ENCODE data around the gene PNLDC1.
"Not testable (repeated sequence)": the region's sequence is repeated elsewhere in the genome, so short reads cannot be mapped to it uniquely, and the experiment has no call there.

DNA sequence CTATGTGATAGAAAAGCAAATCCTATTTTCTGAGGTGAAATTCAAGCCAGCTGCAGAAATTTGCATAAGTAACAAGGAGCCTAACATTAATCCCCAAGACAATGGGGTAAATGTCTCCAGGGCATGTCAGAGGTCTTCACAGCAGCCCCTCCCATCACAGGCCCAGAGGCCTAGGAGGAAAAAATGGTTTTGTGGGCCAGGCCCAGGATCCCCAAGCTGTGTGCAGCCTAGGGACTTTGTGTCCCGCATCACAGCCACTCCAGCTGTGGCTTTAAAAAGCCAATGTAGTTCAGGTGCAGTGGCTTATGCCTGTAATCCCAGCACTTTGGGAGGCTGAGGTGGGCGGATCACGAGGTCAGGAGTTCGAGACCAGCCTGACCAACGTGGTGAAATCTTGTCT lies 48.5 kb downstream of the PNLDC1 start:
- not testable (repeated sequence) for TF ChIP-seq CTCF (IDR thresholded peaks at IDR 0.05; ENCODE audit: insufficient read depth, low read depth, low read length); EZH2 (IDR thresholded peaks at IDR 0.05; ENCODE audit: insufficient read depth, low read length)
